H1 (cell line): ENCODE measurements around the gene SCAMP5. TPM values are rescaled to one million over a fixed set of nuclear protein-coding genes. Genes with fewer than 3 reads are reported as not detected.

Source experiments
- CTCF ChIA-PET: fragments of 300-600 bp; sonication (Branson Sonifier 250); formaldehyde crosslinking; loops from one replicate; lab custom pipeline; 2021; ENCODE audit not compliant: partially characterized antibody; lab: Charles Lee
- POLR2A ChIA-PET: fragments of 300-600 bp; sonication (Branson Sonifier 250); formaldehyde crosslinking; loops from one replicate; lab custom pipeline; 2021; ENCODE audit warnings: inconsistent platforms; ENCODE audit not compliant: partially characterized antibody; lab: Charles Lee
- DNase-seq, 2 experiments: peaks; one replicate each; pipeline versions ENCODE4 v3.0.0 to v3.0.0-alpha.2; 2010 to 2022; ENCODE audit warnings: low spot score in 2 of 2, low read depth in 1 of 2, mixed read lengths in 1 of 2
- FAIRE-seq: peaks from 2 replicates; lab custom pipeline; 2011; peaks lifted over from hg19 to GRCh38; lab: Jason Lieb, UNC
- H2AFZ ChIP-seq: 2 replicates; pipeline ENCODE4 v1.8.1; 2012; ENCODE audit warnings: low read length, inconsistent platforms
- H2AK5ac ChIP-seq: 2 replicates; pipeline ENCODE4 v1.6.1; 2013; ENCODE audit warnings: low read depth, low read length
- H2BK120ac ChIP-seq: replicated peaks from 2 replicates; pipeline ENCODE3; 2013; ENCODE audit warnings: low read depth, low read length, inconsistent platforms
- H2BK12ac ChIP-seq: 2 replicates; pipeline ENCODE4 v1.6.1; 2013; ENCODE audit warnings: low read depth, low read length
- H2BK15ac ChIP-seq: 2 replicates; pipeline ENCODE4 v1.6.1; 2013; ENCODE audit warnings: low read length
- H2BK20ac ChIP-seq: 2 replicates; pipeline ENCODE4 v1.6.1; 2013; ENCODE audit warnings: low read length
- H2BK5ac ChIP-seq: 2 replicates; pipeline ENCODE4 v1.6.1; 2013; ENCODE audit warnings: low read depth, low read length
- H3K14ac ChIP-seq: 2 replicates; pipeline ENCODE4 v1.6.1; 2013; ENCODE audit warnings: inconsistent platforms; ENCODE audit not compliant: insufficient read length
- H3K18ac ChIP-seq: 2 replicates; pipeline ENCODE4 v1.6.1; 2013; ENCODE audit warnings: low read length; ENCODE audit errors: extremely low read depth
- H3K23ac ChIP-seq: 2 replicates; pipeline ENCODE4 v1.6.1; 2013; ENCODE audit warnings: inconsistent platforms; ENCODE audit not compliant: insufficient read length
- H3K23me2 ChIP-seq: 2 replicates; pipeline ENCODE4 v1.6.1; 2013; ENCODE audit warnings: low read depth, low read length
- H3K27ac ChIP-seq: 2 replicates; pipeline ENCODE4 v1.6.1; 2011; ENCODE audit warnings: low read depth, low read length, inconsistent platforms
- H3K27me3 ChIP-seq, 4 experiments: replicated peaks in 1 of 4; 1 replicate in 1 of 4; 2 replicates in 3 of 4; pipeline versions ENCODE4 v1.6.1 to v1.8.1; 2011 to 2013; ENCODE audit warnings: low read length in 3 of 4, mild to moderate bottlenecking in 3 of 4, inconsistent platforms in 2 of 4, mixed read lengths in 2 of 4, moderate library complexity in 1 of 4; ENCODE audit not compliant: control insufficient read depth in 3 of 4, insufficient read depth in 3 of 4; ENCODE audit errors: extremely low read depth in 1 of 4
- H3K36me3 ChIP-seq, 4 experiments: 2 replicates each; pipeline versions ENCODE4 v1.6.1 to v1.8.1; 2011 to 2013; ENCODE audit warnings: mild to moderate bottlenecking in 4 of 4, low read length in 3 of 4, moderate library complexity in 2 of 4, control low read depth in 1 of 4, inconsistent platforms in 1 of 4; ENCODE audit not compliant: insufficient read depth in 4 of 4, control insufficient read depth in 2 of 4
- H3K4ac ChIP-seq: replicated peaks from 2 replicates; pipeline ENCODE3; 2013; ENCODE audit warnings: low read length, low read depth, mixed read lengths, inconsistent platforms; ENCODE audit not compliant: insufficient read length
- H3K4me1 ChIP-seq, 4 experiments: replicated peaks in 1 of 4; 1 replicate in 1 of 4; 2 replicates in 3 of 4; pipeline versions ENCODE4 v1.6.1 to v1.8.1; 2011 to 2013; ENCODE audit warnings: low read length in 3 of 4, inconsistent platforms in 2 of 4, mixed read lengths in 1 of 4; ENCODE audit not compliant: insufficient read depth in 4 of 4, control insufficient read depth in 3 of 4
- H3K4me2 ChIP-seq, 2 experiments: 2 replicates each; pipeline versions ENCODE4 v1.6.1 to v1.8.1; 2011 to 2013; ENCODE audit warnings: low read depth in 2 of 2, low read length in 2 of 2, control low read depth in 1 of 2, inconsistent platforms in 1 of 2, mild to moderate bottlenecking in 1 of 2; ENCODE audit not compliant: insufficient read depth in 1 of 2
- H3K4me3 ChIP-seq, 4 experiments: fragments of 200-600, 300-600 bp in 1 of 4; sonication (generic), shearing (Covaris generic), sonication (Bioruptor Twin) in 1 of 4; 2 replicates each; pipeline versions ENCODE4 v1.5.1 to v1.8.1; 2011 to 2016; ENCODE audit warnings: low read length in 4 of 4, low read depth in 3 of 4, control low read depth in 2 of 4, inconsistent platforms in 2 of 4, mild to moderate bottlenecking in 2 of 4, mixed read lengths in 1 of 4, moderate library complexity in 1 of 4; ENCODE audit not compliant: insufficient read depth in 2 of 4; ENCODE audit errors: extremely low read depth in 1 of 4
- H3K56ac ChIP-seq: replicated peaks from 2 replicates; pipeline ENCODE3; 2013; ENCODE audit warnings: low read depth, mild to moderate bottlenecking, mixed read lengths, low read length, inconsistent platforms; ENCODE audit not compliant: insufficient read length
- H3K79me1 ChIP-seq: 2 replicates; pipeline ENCODE4 v1.6.1; 2013; ENCODE audit warnings: low read depth, low read length, control low read depth
- H3K79me2 ChIP-seq, 2 experiments: 2 replicates each; pipeline versions ENCODE4 v1.6.1 to v1.8.1; 2012 to 2013; ENCODE audit warnings: low read length in 2 of 2, mild to moderate bottlenecking in 2 of 2, inconsistent platforms in 1 of 2; ENCODE audit not compliant: insufficient read depth in 2 of 2, control insufficient read depth in 1 of 2
- H3K9ac ChIP-seq, 4 experiments: replicated peaks in 1 of 4; 1 replicate in 1 of 4; 2 replicates in 3 of 4; pipeline versions ENCODE4 v1.6.1 to v1.8.1; 2011 to 2013; ENCODE audit warnings: low read depth in 3 of 4, low read length in 3 of 4, control low read depth in 2 of 4, mild to moderate bottlenecking in 2 of 4, moderate library complexity in 2 of 4, inconsistent platforms in 1 of 4; ENCODE audit errors: extremely low read depth in 1 of 4
- H3K9me3 ChIP-seq, 2 experiments: 2 replicates each; pipeline versions ENCODE4 v1.6.1 to v1.8.1; 2012 to 2013; ENCODE audit warnings: mild to moderate bottlenecking in 2 of 2, moderate library complexity in 2 of 2, control low read depth in 1 of 2, inconsistent platforms in 1 of 2, low read depth in 1 of 2, low read length in 1 of 2, mixed read lengths in 1 of 2; ENCODE audit not compliant: insufficient read depth in 2 of 2
- H4K20me1 ChIP-seq, 2 experiments: replicated peaks in 1 of 2; 2 replicates each; pipeline versions ENCODE3 to v1.8.1; 2011 to 2013; ENCODE audit warnings: inconsistent platforms in 2 of 2, low read length in 2 of 2, mild to moderate bottlenecking in 1 of 2; ENCODE audit not compliant: insufficient read depth in 2 of 2, control insufficient read depth in 1 of 2
- H4K5ac ChIP-seq: 2 replicates; pipeline ENCODE4 v1.6.1; 2013; ENCODE audit warnings: low read length, low read depth, mixed read lengths, inconsistent platforms; ENCODE audit not compliant: insufficient read length
- H4K8ac ChIP-seq: 2 replicates; pipeline ENCODE4 v1.8.0; 2013; ENCODE audit warnings: mild to moderate bottlenecking, moderate library complexity, low read length, inconsistent platforms; ENCODE audit not compliant: insufficient read depth; ENCODE audit errors: extremely low read depth
- H4K91ac ChIP-seq: replicated peaks from 2 replicates; pipeline ENCODE3; 2013; ENCODE audit warnings: low read length, mixed read lengths, inconsistent platforms; ENCODE audit not compliant: insufficient read length
- ATF3 ChIP-seq: IDR thresholded peaks from 2 replicates; pipeline ENCODE4 v1.6.1; 2011; ENCODE audit warnings: low read depth, mild to moderate bottlenecking, low read length; ENCODE audit not compliant: insufficient read depth
- BCL11A ChIP-seq, 2 experiments: IDR thresholded peaks; one replicate each; pipeline ENCODE4 v1.6.1; 2011; ENCODE audit warnings: low read depth in 2 of 2, low read length in 2 of 2, mild to moderate bottlenecking in 2 of 2
- CBX5 ChIP-seq: fragments of 300-800, 300-1000 bp; sonication (generic); IDR thresholded peaks from 2 replicates; pipeline ENCODE4 v1.7.1; 2016; ENCODE audit warnings: antibody characterized with exemption, low read length, low read depth
- CHD1 ChIP-seq: IDR thresholded peaks from 2 replicates; pipeline ENCODE4 v1.6.1; 2012; ENCODE audit warnings: low read depth, low read length, improper control_type of control experiment
- CHD2 ChIP-seq: IDR thresholded peaks from 2 replicates; pipeline ENCODE4 v1.6.1; 2012; ENCODE audit warnings: low read length, improper control_type of control experiment
- EZH2 ChIP-seq: fragments of 200-600 bp; sonication (generic); IDR thresholded peaks from 2 replicates; pipeline ENCODE4 v1.7.1; 2012; ENCODE audit warnings: low read depth, mild to moderate bottlenecking, moderate library complexity, low read length, inconsistent platforms; ENCODE audit not compliant: severe bottlenecking
- FOSL1 ChIP-seq: IDR thresholded peaks from 2 replicates; pipeline ENCODE4 v1.6.1; 2011; ENCODE audit warnings: mild to moderate bottlenecking, low read depth, low read length, moderate library complexity; ENCODE audit not compliant: insufficient read depth
- RBBP5 ChIP-seq: IDR thresholded peaks from 2 replicates; pipeline ENCODE4 v1.7.1; 2012; ENCODE audit warnings: low read depth, mild to moderate bottlenecking, inconsistent platforms, low read length, moderate library complexity, borderline replicate concordance
- RNF2 ChIP-seq: fragments of 200-900, 300-1000 bp; sonication (generic); IDR thresholded peaks from 2 replicates; pipeline ENCODE4 v1.7.1; 2016; ENCODE audit warnings: borderline replicate concordance, low read depth, mild to moderate bottlenecking, antibody characterized with exemption, low read length; ENCODE audit not compliant: poor library complexity, severe bottlenecking; ENCODE audit errors: missing control alignments
- SIRT6 ChIP-seq: IDR thresholded peaks from one replicate; pipeline ENCODE4 v1.7.1; 2012; ENCODE audit warnings: low read length, inconsistent platforms
- WGBS, 2 experiments: shearing (Covaris generic) in 1 of 2; methylation state at CpG; one replicate each; pipeline versions ENCODE4 v1.1.6 to v1.1.7; 2013 to 2015; ENCODE audit warnings: low lambda C conversion rate in 2 of 2, mixed read lengths in 2 of 2, inconsistent platforms in 1 of 2, low coverage in 1 of 2, missing lambda C conversion rate in 1 of 2; ENCODE audit not compliant: insufficient replicate concordance in 2 of 2, insufficient coverage in 1 of 2, insufficient read length in 1 of 2; ENCODE audit errors: extremely low coverage in 1 of 2, missing lambda C conversion rate in 1 of 2; 5-methylcytosine and 5-hydroxymethylcytosine counted together
- polyA plus RNA-seq, 7 experiments: library from polyadenylated mRNA; depleted of rRNA in 3 of 7; stranded (reverse) in 5 of 7; unstranded in 2 of 7; fragments of >200 nt in 5 of 7; fragments of 200-250 nt in 2 of 7; gene quantifications; 1 replicate in 5 of 7; 2 replicates in 1 of 7; 4 replicates in 1 of 7; pipeline versions ENCODE4 v1.2.1 to v1.2.3, GENCODE V29; 2011 to 2013; ENCODE audit warnings: missing spikeins in 2 of 7, mixed read lengths in 2 of 7
- total RNA-seq: library from RNA; stranded (reverse); fragmentation: NEBNext Ultra II Directional; extraction: Animal tissue kit (Norgen Biotek cat#: 25700); gene quantifications from 2 replicates; pipeline ENCODE4 v1.2.1, GENCODE V29; 2021

The SCAMP5 gene
- total and polyA plus RNA-seq, 2 of the 8 experiments (the other 6 are each of a cell fraction or from before 2014, with no cell fraction given) = 55.4 to 94.7 TPM

DNA sequence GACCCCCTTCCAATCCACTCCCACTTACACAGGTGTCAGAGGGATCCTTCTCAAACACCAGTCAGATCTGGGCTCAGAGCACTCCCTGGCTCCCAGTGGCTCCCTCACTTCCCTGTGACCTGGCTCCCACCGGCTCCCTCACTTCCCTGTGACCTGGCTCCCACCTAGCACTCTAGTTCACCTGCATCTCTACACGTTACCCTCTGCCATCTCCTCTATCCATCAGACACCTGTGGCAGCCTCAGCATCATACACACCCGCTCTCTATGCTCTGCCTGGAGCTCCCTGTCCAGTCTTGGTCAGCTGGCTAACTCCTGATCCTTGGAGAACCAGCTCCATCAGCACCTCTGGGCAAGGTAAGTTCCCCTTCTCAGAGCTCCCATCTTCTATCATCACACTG, 44.4 kb upstream of the SCAMP5 start:
- CTCF ChIA-PET = interaction anchor here (0.6 to 6.1 kb wide), 52 partner anchors 8 to 701 kb away, joined by 3 to 52 read pairs (median 5); partner anchors contain the start of genes COX5A, FAM219B and ULK3
- peak overlapping the region; percentile 37; the same call in 1 of the 2 replicates for H2BK20ac ChIP-seq
- H2BK15ac ChIP-seq = 0 out of 2 replicates have a peak overlapping the region, but pooled peaks have one; percentile 63
- POLR2A ChIA-PET = interaction anchor here (1.0 to 2.9 kb wide), 6 partner anchors 9 to 61 kb away, joined by 3 to 16 read pairs (median 6); partner anchors contain the start of genes COX5A, FAM219B and MPI
- no peak overlapping the region for H3K9ac ChIP-seq
- FAIRE-seq (no peak), DNase-seq (no peak)
- no peak overlapping the region for H2BK5ac ChIP-seq
- WGBS, 2 experiments = 82% methylated on average over 3 of the region's 3 CpGs; no CpG with 5 or more reads in 1 of the 2 experiments
- no peak overlapping the region for H3K18ac ChIP-seq
- H2AFZ ChIP-seq = no peak overlapping the region
- H3K27ac ChIP-seq = no peak overlapping the region
- no peak overlapping the region for H3K14ac ChIP-seq
- H3K23me2 ChIP-seq = peaks cover 10% of the 10 kb centered on the region; the same call in 1 of the 2 replicates
- H3K79me1 ChIP-seq = 0 out of 2 replicates have a peak, but pooled peaks cover 2% of the 10 kb centered on the region
- no peaks in the 10 kb centered on the region for H3K36me3 ChIP-seq
- no peak overlapping the region for H3K23ac ChIP-seq
- no peak overlapping the region for H3K4ac ChIP-seq
- H2BK12ac ChIP-seq = peak overlapping the region; percentile 3; the same call in 1 of the 2 replicates
- no peak overlapping the region; the same call in 1 of the 2 replicates for H4K8ac ChIP-seq
- H3K9me3 ChIP-seq = no peaks in the 10 kb centered on the region
- peaks cover 0 to 4% of the 10 kb centered on the region in 2 experiments for H4K20me1 ChIP-seq
- no peak overlapping the region for H4K5ac ChIP-seq
- H2AK5ac ChIP-seq = no peak overlapping the region
- H3K27me3 ChIP-seq = peaks cover 0 to 12% (median 10%) of the 10 kb centered on the region in 4 experiments; a peak in 5 of 7 replicates
- no peak overlapping the region for H3K4me3 ChIP-seq
- H3K4me1 ChIP-seq = peaks cover 3 to 24% (median 11%) of the 10 kb centered on the region in 4 experiments
- H3K4me2 ChIP-seq = peak overlapping the region in 1 of 2 experiments; percentile 40; a peak in 1 of 4 replicates
- no peak overlapping the region for H2BK120ac ChIP-seq
- peaks cover 0 to 19% of the 10 kb centered on the region in 2 experiments; a peak in 2 of 4 replicates for H3K79me2 ChIP-seq
- no peak overlapping the region for H3K56ac ChIP-seq
- H4K91ac ChIP-seq = no peak overlapping the region
- no peak for TF ChIP-seq CHD1
- no peak for TF ChIP-seq CBX5
- TF ChIP-seq CHD2 = no peak
- TF ChIP-seq BCL11A (IDR thresholded peaks at IDR 0.05; ENCODE audit: low read depth in 2 of 2, low read length in 2 of 2) = no peak
- no peak for TF ChIP-seq FOSL1
- TF ChIP-seq RNF2 = no peak
- no peak for TF ChIP-seq SIRT6
- no peak for TF ChIP-seq EZH2
- no peak for TF ChIP-seq ATF3
- no peak for TF ChIP-seq RBBP5
